Activated T-cell treated with anti-CD3 and anti-CD28 coated beads for 48 hours (primary cell): ENCODE data around the gene IL25.
"Not testable (repeated sequence)": the region's sequence is repeated elsewhere in the genome, so short reads cannot be mapped to it uniquely, and the experiment has no call there.

Experiments
- DNase-seq: peaks from one replicate; pipeline ENCODE4 v3.0.0-alpha.2; 2020; ENCODE audit warnings: low read depth

Gene IL25

GRCh38 chr14:23411563-23412525 is 39.2 kb downstream of the IL25 start:
- no peak for DNase-seq

- no peak for DNase-seq
Observed at GRCh38 chr14:23413681-23414080, 41.1 kb downstream of the IL25 start.

DNA sequence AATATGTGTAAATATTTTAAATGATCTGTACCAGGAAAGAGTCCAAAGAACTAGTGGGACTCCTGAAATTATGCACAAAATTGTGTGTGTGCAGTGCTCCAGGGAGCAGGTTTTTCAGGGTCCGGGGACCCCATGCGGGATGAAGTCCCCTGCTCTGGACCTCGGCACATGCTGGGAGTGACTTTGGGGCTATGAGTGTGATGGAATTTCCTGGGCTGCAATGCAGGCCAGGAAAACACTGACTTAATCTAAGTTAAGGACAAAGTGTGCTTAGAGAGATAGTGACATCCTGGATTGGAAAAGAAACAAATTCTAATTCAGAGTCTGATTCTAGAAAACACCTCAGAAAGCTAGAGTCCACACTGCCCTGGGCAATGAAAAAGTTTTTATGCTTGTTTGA is 41.6 kb downstream of the IL25 start:
- DNase-seq: no peak

- DNase-seq: no peak
Observed at GRCh38 chr14:23414906-23415820, 42.6 kb downstream of the IL25 start.

DNA sequence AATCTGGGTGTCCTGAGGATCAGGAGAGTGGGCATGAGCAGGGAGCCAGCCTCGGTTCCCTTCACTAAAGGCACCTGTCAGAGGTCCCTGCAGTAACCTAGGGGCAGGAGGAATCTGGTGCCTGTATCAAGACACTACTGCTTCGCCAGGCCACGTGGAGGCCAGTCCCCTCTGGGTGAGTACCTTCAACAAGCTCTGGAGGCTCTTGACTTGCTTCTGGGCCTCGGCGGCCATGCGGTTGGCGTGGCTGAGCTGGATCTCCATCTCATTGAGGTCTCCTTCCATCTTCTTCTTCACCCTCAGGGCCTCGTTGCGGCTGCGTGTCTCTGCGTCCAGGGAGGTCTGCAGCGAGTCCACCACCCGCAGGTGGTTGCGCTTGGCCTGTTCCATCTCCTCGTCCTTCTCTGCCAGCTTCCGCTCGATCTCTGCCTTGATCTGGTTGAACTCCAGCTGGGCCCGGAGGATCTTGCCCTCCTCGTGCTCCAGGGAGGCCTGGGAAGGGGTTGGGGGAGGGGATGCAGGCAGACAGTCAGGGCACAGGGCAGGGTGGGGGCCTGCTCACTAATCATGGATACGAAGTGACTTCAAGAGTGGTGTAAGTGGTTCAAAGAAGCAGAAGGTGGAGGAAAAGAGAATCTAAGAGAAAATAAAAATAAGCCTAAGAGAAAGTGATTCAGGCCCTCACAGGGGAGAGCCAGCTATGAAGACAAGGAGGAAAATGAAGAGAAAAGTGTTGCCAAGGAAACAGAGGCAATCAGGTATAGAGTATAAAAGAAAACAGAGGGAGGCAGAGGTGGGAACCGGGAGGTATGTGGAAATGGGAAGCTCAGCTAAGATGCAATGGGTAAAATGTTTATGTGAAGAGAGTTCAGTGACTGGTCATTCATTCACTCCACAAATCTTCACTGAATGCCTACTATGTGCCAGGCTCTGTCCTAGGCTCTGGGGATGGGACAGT is 43.5 kb downstream of the IL25 start:
- DNase-seq: no peak

DNA sequence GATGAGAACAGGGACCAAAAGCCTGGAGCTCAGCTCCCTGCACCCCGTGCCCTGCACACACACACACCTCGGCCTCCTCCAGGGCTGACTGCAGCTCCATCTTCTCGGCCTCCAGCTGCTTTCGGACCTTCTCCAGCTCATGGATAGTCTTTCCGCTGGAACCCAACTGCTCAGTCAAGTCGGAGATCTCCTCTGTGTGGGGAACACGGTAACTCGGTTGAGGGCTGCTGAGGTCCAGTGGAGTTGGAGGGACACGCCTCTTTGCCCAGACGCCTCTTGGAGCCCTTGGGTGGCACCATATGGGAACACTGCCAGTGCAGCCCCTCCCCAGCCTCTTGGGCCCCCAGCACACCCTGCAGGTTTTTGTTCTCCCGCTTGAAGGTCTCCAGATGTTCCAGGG is 44.2 kb downstream of the IL25 start:
- no peak for DNase-seq

GRCh38 chr14:23417269-23417668 is 44.7 kb downstream of the IL25 start:
- DNase-seq: not testable (repeated sequence)

GRCh38 chr14:23418021-23418420 is 45.4 kb downstream of the IL25 start:
- DNase-seq: no peak

GRCh38 chr14:23419646-23420045 is 47.0 kb downstream of the IL25 start:
- DNase-seq: not testable (repeated sequence)

DNA sequence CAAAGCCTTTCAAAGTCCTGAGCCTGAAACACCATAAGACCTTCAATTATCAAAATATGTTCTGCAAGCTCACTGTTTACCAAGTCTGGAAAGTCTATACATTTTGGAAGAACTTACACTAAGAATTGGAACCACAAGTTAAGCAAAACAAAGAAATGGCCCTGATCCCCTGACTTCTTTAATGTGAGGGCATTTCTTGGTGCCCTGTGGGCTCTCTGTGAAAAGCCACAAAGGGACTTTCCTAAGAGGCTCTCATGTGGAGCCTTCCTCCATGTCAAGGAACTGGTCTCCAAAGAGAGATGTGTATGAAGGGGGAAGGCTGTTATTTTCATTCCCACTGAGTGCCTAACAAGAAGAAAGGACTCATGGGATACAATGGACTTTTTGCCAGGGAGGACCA is 49.0 kb downstream of the IL25 start:
- DNase-seq: no peak

DNA sequence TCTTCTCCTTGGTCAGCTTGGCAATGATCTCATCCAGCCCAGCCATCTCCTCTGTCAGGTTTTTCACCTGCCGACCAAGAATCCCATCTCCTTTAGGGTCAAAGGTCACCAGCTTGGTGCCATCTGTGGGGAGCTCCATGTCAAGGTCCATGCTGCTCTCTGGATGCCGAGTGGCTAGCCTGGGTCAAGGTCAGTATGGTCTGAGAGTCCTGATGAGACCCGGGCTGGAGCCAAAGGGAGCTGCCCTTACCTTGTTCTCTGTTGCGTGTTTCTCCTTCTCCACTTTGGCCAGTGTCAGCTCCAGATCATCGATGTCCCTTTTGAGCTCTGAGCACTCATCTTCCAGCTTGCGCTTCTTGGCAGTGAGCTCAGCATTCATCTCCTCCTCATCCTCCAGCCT is 51.0 kb downstream of the IL25 start:
- no peak for DNase-seq

DNA sequence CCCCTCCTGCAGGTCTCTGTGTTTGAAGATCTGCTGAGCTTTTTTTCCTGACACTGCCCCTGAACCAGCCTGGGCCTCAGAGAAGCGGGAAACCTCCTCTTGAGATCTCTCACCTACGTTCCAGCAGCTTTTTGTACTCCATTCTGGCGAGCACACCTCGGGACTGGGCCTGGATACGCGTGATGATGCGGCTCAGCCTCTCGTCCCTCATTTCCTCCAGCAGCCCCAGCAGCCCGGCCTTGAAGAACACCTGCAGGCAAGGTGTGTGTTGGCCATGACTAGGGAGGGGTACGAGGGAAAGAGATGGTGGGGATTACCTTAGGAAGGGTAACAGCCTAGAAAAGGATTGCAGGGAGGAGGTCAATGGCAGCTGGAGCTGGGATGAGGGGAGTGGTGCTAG is 52.6 kb downstream of the IL25 start:
- DNase-seq: no peak

DNA sequence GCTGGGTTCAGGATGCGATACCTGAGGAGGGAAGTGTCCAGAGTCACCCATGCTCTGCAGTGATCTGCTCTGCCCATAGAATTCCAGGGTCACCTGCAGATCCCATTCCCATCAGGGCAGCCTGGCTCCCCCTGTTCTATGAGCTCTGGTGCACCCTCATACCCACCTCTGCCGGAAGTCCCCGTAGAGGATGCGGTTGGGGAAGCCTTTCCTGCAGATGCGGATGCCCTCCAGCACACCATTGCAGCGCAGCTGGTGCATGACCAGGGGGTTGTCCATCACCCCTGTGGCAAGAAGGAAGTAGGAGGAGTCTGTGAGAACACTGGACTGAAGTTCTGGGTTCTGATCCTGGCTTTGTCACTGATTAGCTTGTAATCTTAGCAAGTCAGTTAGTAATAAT is 53.2 kb downstream of the IL25 start:
- DNase-seq: not testable (repeated sequence)
